H1 (cell line): ENCODE results near the gene RAP2B. TPM values are rescaled to one million over a fixed set of nuclear protein-coding genes. Genes with fewer than 3 reads are reported as not detected.

Experiments used
- CTCF ChIA-PET: fragments of 300-600 bp; sonication (Branson Sonifier 250); formaldehyde crosslinking; loops from one replicate; lab custom pipeline; 2021; ENCODE audit not compliant: partially characterized antibody; lab: Charles Lee
- POLR2A ChIA-PET: fragments of 300-600 bp; sonication (Branson Sonifier 250); formaldehyde crosslinking; loops from one replicate; lab custom pipeline; 2021; ENCODE audit warnings: inconsistent platforms; ENCODE audit not compliant: partially characterized antibody; lab: Charles Lee
- DNase-seq, 2 experiments: peaks; one replicate each; pipeline versions ENCODE4 v3.0.0 to v3.0.0-alpha.2; 2010 to 2022; ENCODE audit warnings: low spot score in 2 of 2, low read depth in 1 of 2, mixed read lengths in 1 of 2
- FAIRE-seq: peaks from 2 replicates; lab custom pipeline; 2011; peaks lifted over from hg19 to GRCh38; lab: Jason Lieb, UNC
- H2AFZ ChIP-seq: 2 replicates; pipeline ENCODE4 v1.8.1; 2012; ENCODE audit warnings: low read length, inconsistent platforms
- H2AK5ac ChIP-seq: 2 replicates; pipeline ENCODE4 v1.6.1; 2013; ENCODE audit warnings: low read depth, low read length
- H2BK120ac ChIP-seq: replicated peaks from 2 replicates; pipeline ENCODE3; 2013; ENCODE audit warnings: low read depth, low read length, inconsistent platforms
- H2BK12ac ChIP-seq: 2 replicates; pipeline ENCODE4 v1.6.1; 2013; ENCODE audit warnings: low read depth, low read length
- H2BK15ac ChIP-seq: 2 replicates; pipeline ENCODE4 v1.6.1; 2013; ENCODE audit warnings: low read length
- H2BK20ac ChIP-seq: 2 replicates; pipeline ENCODE4 v1.6.1; 2013; ENCODE audit warnings: low read length
- H2BK5ac ChIP-seq: 2 replicates; pipeline ENCODE4 v1.6.1; 2013; ENCODE audit warnings: low read depth, low read length
- H3K14ac ChIP-seq: 2 replicates; pipeline ENCODE4 v1.6.1; 2013; ENCODE audit warnings: inconsistent platforms; ENCODE audit not compliant: insufficient read length
- H3K18ac ChIP-seq: 2 replicates; pipeline ENCODE4 v1.6.1; 2013; ENCODE audit warnings: low read length; ENCODE audit errors: extremely low read depth
- H3K23ac ChIP-seq: 2 replicates; pipeline ENCODE4 v1.6.1; 2013; ENCODE audit warnings: inconsistent platforms; ENCODE audit not compliant: insufficient read length
- H3K23me2 ChIP-seq: 2 replicates; pipeline ENCODE4 v1.6.1; 2013; ENCODE audit warnings: low read depth, low read length
- H3K27ac ChIP-seq: 2 replicates; pipeline ENCODE4 v1.6.1; 2011; ENCODE audit warnings: low read depth, low read length, inconsistent platforms
- H3K27me3 ChIP-seq, 4 experiments: replicated peaks in 1 of 4; 1 replicate in 1 of 4; 2 replicates in 3 of 4; pipeline versions ENCODE4 v1.6.1 to v1.8.1; 2011 to 2013; ENCODE audit warnings: low read length in 3 of 4, mild to moderate bottlenecking in 3 of 4, inconsistent platforms in 2 of 4, mixed read lengths in 2 of 4, moderate library complexity in 1 of 4; ENCODE audit not compliant: control insufficient read depth in 3 of 4, insufficient read depth in 3 of 4; ENCODE audit errors: extremely low read depth in 1 of 4
- H3K36me3 ChIP-seq, 4 experiments: 2 replicates each; pipeline versions ENCODE4 v1.6.1 to v1.8.1; 2011 to 2013; ENCODE audit warnings: mild to moderate bottlenecking in 4 of 4, low read length in 3 of 4, moderate library complexity in 2 of 4, control low read depth in 1 of 4, inconsistent platforms in 1 of 4; ENCODE audit not compliant: insufficient read depth in 4 of 4, control insufficient read depth in 2 of 4
- H3K4ac ChIP-seq: replicated peaks from 2 replicates; pipeline ENCODE3; 2013; ENCODE audit warnings: low read length, low read depth, mixed read lengths, inconsistent platforms; ENCODE audit not compliant: insufficient read length
- H3K4me1 ChIP-seq, 4 experiments: replicated peaks in 1 of 4; 1 replicate in 1 of 4; 2 replicates in 3 of 4; pipeline versions ENCODE4 v1.6.1 to v1.8.1; 2011 to 2013; ENCODE audit warnings: low read length in 3 of 4, inconsistent platforms in 2 of 4, mixed read lengths in 1 of 4; ENCODE audit not compliant: insufficient read depth in 4 of 4, control insufficient read depth in 3 of 4
- H3K4me2 ChIP-seq, 2 experiments: 2 replicates each; pipeline versions ENCODE4 v1.6.1 to v1.8.1; 2011 to 2013; ENCODE audit warnings: low read depth in 2 of 2, low read length in 2 of 2, control low read depth in 1 of 2, inconsistent platforms in 1 of 2, mild to moderate bottlenecking in 1 of 2; ENCODE audit not compliant: insufficient read depth in 1 of 2
- H3K4me3 ChIP-seq, 4 experiments: fragments of 200-600, 300-600 bp in 1 of 4; sonication (generic), shearing (Covaris generic), sonication (Bioruptor Twin) in 1 of 4; 2 replicates each; pipeline versions ENCODE4 v1.5.1 to v1.8.1; 2011 to 2016; ENCODE audit warnings: low read length in 4 of 4, low read depth in 3 of 4, control low read depth in 2 of 4, inconsistent platforms in 2 of 4, mild to moderate bottlenecking in 2 of 4, mixed read lengths in 1 of 4, moderate library complexity in 1 of 4; ENCODE audit not compliant: insufficient read depth in 2 of 4; ENCODE audit errors: extremely low read depth in 1 of 4
- H3K56ac ChIP-seq: replicated peaks from 2 replicates; pipeline ENCODE3; 2013; ENCODE audit warnings: low read depth, mild to moderate bottlenecking, mixed read lengths, low read length, inconsistent platforms; ENCODE audit not compliant: insufficient read length
- H3K79me1 ChIP-seq: 2 replicates; pipeline ENCODE4 v1.6.1; 2013; ENCODE audit warnings: low read depth, low read length, control low read depth
- H3K79me2 ChIP-seq, 2 experiments: 2 replicates each; pipeline versions ENCODE4 v1.6.1 to v1.8.1; 2012 to 2013; ENCODE audit warnings: low read length in 2 of 2, mild to moderate bottlenecking in 2 of 2, inconsistent platforms in 1 of 2; ENCODE audit not compliant: insufficient read depth in 2 of 2, control insufficient read depth in 1 of 2
- H3K9ac ChIP-seq, 4 experiments: replicated peaks in 1 of 4; 1 replicate in 1 of 4; 2 replicates in 3 of 4; pipeline versions ENCODE4 v1.6.1 to v1.8.1; 2011 to 2013; ENCODE audit warnings: low read depth in 3 of 4, low read length in 3 of 4, control low read depth in 2 of 4, mild to moderate bottlenecking in 2 of 4, moderate library complexity in 2 of 4, inconsistent platforms in 1 of 4; ENCODE audit errors: extremely low read depth in 1 of 4
- H3K9me3 ChIP-seq, 2 experiments: 2 replicates each; pipeline versions ENCODE4 v1.6.1 to v1.8.1; 2012 to 2013; ENCODE audit warnings: mild to moderate bottlenecking in 2 of 2, moderate library complexity in 2 of 2, control low read depth in 1 of 2, inconsistent platforms in 1 of 2, low read depth in 1 of 2, low read length in 1 of 2, mixed read lengths in 1 of 2; ENCODE audit not compliant: insufficient read depth in 2 of 2
- H4K20me1 ChIP-seq, 2 experiments: replicated peaks in 1 of 2; 2 replicates each; pipeline versions ENCODE3 to v1.8.1; 2011 to 2013; ENCODE audit warnings: inconsistent platforms in 2 of 2, low read length in 2 of 2, mild to moderate bottlenecking in 1 of 2; ENCODE audit not compliant: insufficient read depth in 2 of 2, control insufficient read depth in 1 of 2
- H4K5ac ChIP-seq: 2 replicates; pipeline ENCODE4 v1.6.1; 2013; ENCODE audit warnings: low read length, low read depth, mixed read lengths, inconsistent platforms; ENCODE audit not compliant: insufficient read length
- H4K8ac ChIP-seq: 2 replicates; pipeline ENCODE4 v1.8.0; 2013; ENCODE audit warnings: mild to moderate bottlenecking, moderate library complexity, low read length, inconsistent platforms; ENCODE audit not compliant: insufficient read depth; ENCODE audit errors: extremely low read depth
- H4K91ac ChIP-seq: replicated peaks from 2 replicates; pipeline ENCODE3; 2013; ENCODE audit warnings: low read length, mixed read lengths, inconsistent platforms; ENCODE audit not compliant: insufficient read length
- WGBS, 2 experiments: shearing (Covaris generic) in 1 of 2; methylation state at CpG; one replicate each; pipeline versions ENCODE4 v1.1.6 to v1.1.7; 2013 to 2015; ENCODE audit warnings: low lambda C conversion rate in 2 of 2, mixed read lengths in 2 of 2, inconsistent platforms in 1 of 2, low coverage in 1 of 2, missing lambda C conversion rate in 1 of 2; ENCODE audit not compliant: insufficient replicate concordance in 2 of 2, insufficient coverage in 1 of 2, insufficient read length in 1 of 2; ENCODE audit errors: extremely low coverage in 1 of 2, missing lambda C conversion rate in 1 of 2; 5-methylcytosine and 5-hydroxymethylcytosine counted together
- polyA plus RNA-seq, 7 experiments: library from polyadenylated mRNA; depleted of rRNA in 3 of 7; stranded (reverse) in 5 of 7; unstranded in 2 of 7; fragments of >200 nt in 5 of 7; fragments of 200-250 nt in 2 of 7; gene quantifications; 1 replicate in 5 of 7; 2 replicates in 1 of 7; 4 replicates in 1 of 7; pipeline versions ENCODE4 v1.2.1 to v1.2.3, GENCODE V29; 2011 to 2013; ENCODE audit warnings: missing spikeins in 2 of 7, mixed read lengths in 2 of 7
- total RNA-seq: library from RNA; stranded (reverse); fragmentation: NEBNext Ultra II Directional; extraction: Animal tissue kit (Norgen Biotek cat#: 25700); gene quantifications from 2 replicates; pipeline ENCODE4 v1.2.1, GENCODE V29; 2021
- TF ChIP-seq, protein P1 (sequence below): IDR thresholded peaks from 2 replicates; pipeline ENCODE4 v1.6.1; 2011; ENCODE audit warnings: low read length, improper control_type of control experiment

Gene RAP2B
- total and polyA plus RNA-seq, 2 of the 8 experiments (the other 6 are each of a cell fraction or from before 2014, with no cell fraction given), result 7.5 to 20.3 TPM

DNA sequence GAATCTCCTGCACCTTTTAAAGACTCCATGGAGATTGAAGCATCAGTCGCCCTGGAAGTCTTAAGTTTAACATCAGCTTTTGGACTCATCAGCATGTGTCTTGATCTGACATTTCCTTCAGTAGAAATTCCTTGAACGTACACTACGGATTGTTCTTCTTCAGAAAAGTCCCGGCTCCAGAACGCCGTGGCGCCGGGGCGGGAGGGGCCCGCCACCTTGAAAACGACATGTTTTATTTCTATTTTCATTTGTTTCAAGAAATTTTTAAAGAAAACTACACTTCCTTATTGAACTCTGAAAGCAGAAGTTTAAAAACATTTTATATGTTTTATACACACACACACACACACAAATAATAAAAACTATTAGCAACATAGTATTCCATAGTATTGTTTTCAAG, 32.6 kb upstream of the RAP2B start:
- no peak overlapping the region for H3K4ac ChIP-seq
- TF ChIP-seq, protein P1, sequence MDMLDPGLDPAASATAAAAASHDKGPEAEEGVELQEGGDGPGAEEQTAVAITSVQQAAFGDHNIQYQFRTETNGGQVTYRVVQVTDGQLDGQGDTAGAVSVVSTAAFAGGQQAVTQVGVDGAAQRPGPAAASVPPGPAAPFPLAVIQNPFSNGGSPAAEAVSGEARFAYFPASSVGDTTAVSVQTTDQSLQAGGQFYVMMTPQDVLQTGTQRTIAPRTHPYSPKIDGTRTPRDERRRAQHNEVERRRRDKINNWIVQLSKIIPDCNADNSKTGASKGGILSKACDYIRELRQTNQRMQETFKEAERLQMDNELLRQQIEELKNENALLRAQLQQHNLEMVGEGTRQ, result no peak
- FAIRE-seq, result no peak

More for the DNA sequence above, 32.6 kb upstream of the RAP2B start:
- POLR2A ChIA-PET, result no interaction called here
- Histone ChIP-seq H3K79me1 (no peaks in the 10 kb centered on the region), H2BK15ac (no peak overlapping the region), H3K79me2 (no peaks in the 10 kb centered on the region), H3K27me3 (no peaks in the 10 kb centered on the region), H2AK5ac (no peak overlapping the region), H4K5ac (no peak overlapping the region), H2BK12ac (no peak overlapping the region), H3K9me3 (no peaks in the 10 kb centered on the region), H2BK5ac (no peak overlapping the region), H3K4me1 (no peaks in the 10 kb centered on the region), H3K36me3 (no peaks in the 10 kb centered on the region), H3K4me3 (no peak overlapping the region), H2BK120ac (no peak overlapping the region), H3K18ac (no peak overlapping the region), H3K56ac (no peak overlapping the region), H3K4me2 (no peak overlapping the region), H3K23ac (no peak overlapping the region), H2BK20ac (no peak overlapping the region), H3K9ac (no peak overlapping the region), H3K23me2 (no peaks in the 10 kb centered on the region), H2AFZ (no peak overlapping the region), H3K27ac (no peak overlapping the region), H3K14ac (no peak overlapping the region), H4K8ac (no peak overlapping the region), H4K91ac (no peak overlapping the region), H4K20me1 (no peaks in the 10 kb centered on the region)
- WGBS, 2 experiments, result 94% methylated on average over 11 of the region's 11 CpGs; no CpG with 5 or more reads in 1 of the 2 experiments
- DNase-seq, result no peak
- CTCF ChIA-PET, result no interaction called here
